Esophagus muscularis mucosa (tissue), 4 donors: ENCODE measurements around the gene ALPK3. TPM values are rescaled to one million over a fixed set of nuclear protein-coding genes. Genes with fewer than 3 reads are reported as not detected.

Source experiments
- DNase-seq: peaks from one replicate; pipeline ENCODE4 v3.0.0-alpha.2; 2017; ENCODE audit errors: extremely low spot score
- H3K27ac ChIP-seq, 4 donors: fragments of 200-600 bp; sonication (generic); replicated peaks in 1 of 4; 1 replicate in 3 of 4; 2 replicates in 1 of 4; pipeline ENCODE4 v1.5.1; 2016 to 2019; ENCODE audit warnings: mild to moderate bottlenecking in 1 of 4
- H3K27me3 ChIP-seq, 4 donors: fragments of 200-600 bp; sonication (generic); one replicate each; pipeline versions ENCODE4 v1.5.1 to v1.6.0; 2016 to 2019
- H3K36me3 ChIP-seq, 4 donors: fragments of 200-600 bp; sonication (generic); one replicate each; pipeline ENCODE4 v1.5.1; 2016 to 2019
- H3K4me1 ChIP-seq, 4 donors: fragments of 200-600 bp; sonication (generic); one replicate each; pipeline ENCODE4 v1.5.1; 2016 to 2019
- H3K4me3 ChIP-seq, 4 donors: fragments of 200-600 bp; sonication (generic); 1 replicate in 2 of 4; 2 replicates in 2 of 4; pipeline ENCODE4 v1.5.1; 2016 to 2019; ENCODE audit warnings: mild to moderate bottlenecking in 4 of 4, moderate library complexity in 1 of 4
- H3K9me3 ChIP-seq, 4 donors: fragments of 200-600 bp; sonication (generic); 1 replicate in 3 of 4; 2 replicates in 1 of 4; pipeline ENCODE4 v1.5.1; 2016 to 2019
- EP300 ChIP-seq: sonication (generic); formaldehyde crosslinking; IDR thresholded peaks from one replicate; pipeline ENCODE4 v1.6.1; 2017; ENCODE audit warnings: antibody characterized with exemption
- POLR2A ChIP-seq: fragments of 450-650 bp; IDR thresholded peaks from one replicate; pipeline ENCODE4 v1.6.1; 2017; ENCODE audit warnings: antibody characterized with exemption, moderate library complexity, mild to moderate bottlenecking, low read depth
- POLR2AphosphoS5 ChIP-seq, 2 donors: sonication (generic); formaldehyde crosslinking; IDR thresholded peaks; one replicate each; pipeline ENCODE4 v1.6.1; 2017; ENCODE audit warnings: antibody characterized with exemption in 2 of 2
- WGBS: methylation state at CpG from one replicate; pipeline ENCODE4 v1.1.5; 2018; 5-methylcytosine and 5-hydroxymethylcytosine counted together
- intact Hi-C: fragments of 100-400 bp; cut with DNase I; formaldehyde crosslinking; loops from one replicate; pipeline ENCODE4 v1.15.1; 2023
- total RNA-seq, 4 donors: library from RNA; depleted of rRNA; stranded (reverse); fragments of >200 nt; gene quantifications; one replicate each; pipeline versions ENCODE4 v1.1.0 to v1.2.1, GENCODE V29; 2016
- TF ChIP-seq, protein P1 (sequence below), 3 experiments: fragments of 200-600 bp in 2 of 3; fragments of 450-650 bp in 1 of 3; sonication (generic) in 2 of 3; IDR thresholded peaks; one replicate each; pipeline ENCODE4 v1.5.1; 2017 to 2019; ENCODE audit warnings: antibody characterized with exemption in 3 of 3, mild to moderate bottlenecking in 2 of 3, moderate library complexity in 1 of 3

ALPK3 gene
- total RNA-seq, 4 donors from 2014 or later, result 9.1 to 21.5 (median 16.2) TPM

DNA sequence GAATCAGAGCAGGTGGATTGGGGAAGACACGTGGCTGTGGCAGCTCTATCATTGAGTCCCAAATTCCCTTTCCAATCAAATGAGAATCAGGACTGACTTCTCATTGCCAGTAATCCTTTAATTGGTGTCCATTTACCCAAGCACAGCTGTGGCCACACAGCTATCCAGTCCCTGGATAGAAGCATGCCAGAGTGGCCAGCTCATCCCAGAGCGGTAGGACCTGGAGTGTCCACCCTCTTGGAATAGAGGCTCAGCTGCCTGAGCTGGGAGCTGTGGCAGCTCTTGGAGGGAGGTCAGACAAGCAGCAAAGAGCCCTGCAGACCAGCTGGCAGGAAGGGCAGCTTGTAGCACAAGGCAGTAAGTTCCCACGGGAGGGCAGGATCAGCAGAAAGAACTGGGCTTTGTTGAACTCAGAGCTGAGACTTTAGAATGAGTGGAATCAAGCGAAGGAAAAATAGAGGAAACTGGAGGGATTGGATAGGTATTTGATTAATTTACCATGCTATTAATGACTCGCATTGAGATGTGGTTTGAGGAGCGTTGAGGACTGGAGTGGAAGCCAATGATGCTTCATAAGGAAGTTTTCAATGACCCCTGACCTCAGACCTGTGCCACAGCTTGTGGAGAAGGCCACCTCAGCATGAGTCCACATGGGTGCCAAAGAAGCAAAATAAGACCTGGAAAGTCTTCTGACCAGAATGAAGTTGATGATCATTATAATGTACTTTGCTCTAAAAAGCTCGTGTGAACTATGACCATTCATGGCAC is 6.9 kb upstream of the ALPK3 start:
- intact Hi-C loops, result no loop called here
- no peaks in the 10 kb centered on the region for H3K9me3 ChIP-seq
- H3K4me1 ChIP-seq, result peaks cover 0 to 4% (median 0%) of the 10 kb centered on the region in 4 donors
- no peak for DNase-seq
- H3K36me3 ChIP-seq, result peaks cover 0 to 4% (median under 1%) of the 10 kb centered on the region in 4 donors
- H3K27me3 ChIP-seq, result no peaks in the 10 kb centered on the region
- TF ChIP-seq POLR2A (no peak), EP300 (no peak), POLR2AphosphoS5 (IDR thresholded peaks at IDR 0.05) (no peak)
- TF ChIP-seq, protein P1, sequence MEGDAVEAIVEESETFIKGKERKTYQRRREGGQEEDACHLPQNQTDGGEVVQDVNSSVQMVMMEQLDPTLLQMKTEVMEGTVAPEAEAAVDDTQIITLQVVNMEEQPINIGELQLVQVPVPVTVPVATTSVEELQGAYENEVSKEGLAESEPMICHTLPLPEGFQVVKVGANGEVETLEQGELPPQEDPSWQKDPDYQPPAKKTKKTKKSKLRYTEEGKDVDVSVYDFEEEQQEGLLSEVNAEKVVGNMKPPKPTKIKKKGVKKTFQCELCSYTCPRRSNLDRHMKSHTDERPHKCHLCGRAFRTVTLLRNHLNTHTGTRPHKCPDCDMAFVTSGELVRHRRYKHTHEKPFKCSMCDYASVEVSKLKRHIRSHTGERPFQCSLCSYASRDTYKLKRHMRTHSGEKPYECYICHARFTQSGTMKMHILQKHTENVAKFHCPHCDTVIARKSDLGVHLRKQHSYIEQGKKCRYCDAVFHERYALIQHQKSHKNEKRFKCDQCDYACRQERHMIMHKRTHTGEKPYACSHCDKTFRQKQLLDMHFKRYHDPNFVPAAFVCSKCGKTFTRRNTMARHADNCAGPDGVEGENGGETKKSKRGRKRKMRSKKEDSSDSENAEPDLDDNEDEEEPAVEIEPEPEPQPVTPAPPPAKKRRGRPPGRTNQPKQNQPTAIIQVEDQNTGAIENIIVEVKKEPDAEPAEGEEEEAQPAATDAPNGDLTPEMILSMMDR (IDR thresholded peaks at IDR 0.05), result no peak
- H3K27ac ChIP-seq, result no peak overlapping the region
- 96% methylated on average over 7 of the region's 7 CpGs for WGBS
- no peak overlapping the region for H3K4me3 ChIP-seq

DNA sequence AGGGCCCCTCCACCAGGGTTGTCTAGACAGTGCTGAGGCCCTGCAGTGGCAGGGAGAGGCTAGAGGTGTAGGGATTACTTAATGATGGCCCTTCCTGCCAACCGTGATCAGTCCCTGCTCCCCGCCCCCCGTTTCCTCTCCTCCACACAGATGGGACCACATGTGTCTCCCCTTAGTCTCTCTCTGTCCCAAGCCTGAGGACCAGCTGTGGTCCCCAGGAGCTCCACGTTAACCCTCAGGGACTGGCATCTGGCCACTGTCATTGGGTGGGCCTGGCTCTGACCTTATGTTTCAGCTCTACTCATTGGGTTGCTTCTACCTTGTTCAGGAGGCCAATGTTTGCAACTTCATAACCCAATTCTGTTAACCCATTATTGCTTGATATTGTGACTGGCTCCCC is 6.0 kb upstream of the ALPK3 start:
- H3K36me3 ChIP-seq, result peaks cover 0 to 4% (median 0%) of the 10 kb centered on the region in 4 donors
- WGBS, result 79% methylated on average over 4 of the region's 4 CpGs
- H3K4me1 ChIP-seq, result no peaks in the 10 kb centered on the region
- no peak for DNase-seq
- H3K27me3 ChIP-seq, result no peaks in the 10 kb centered on the region
- intact Hi-C loops, result no loop called here
- H3K27ac ChIP-seq, result no peak overlapping the region
- no peak overlapping the region for H3K4me3 ChIP-seq
- no peaks in the 10 kb centered on the region for H3K9me3 ChIP-seq
- TF ChIP-seq POLR2A, result no peak
- TF ChIP-seq EP300, result no peak
- no peak for TF ChIP-seq POLR2AphosphoS5 (IDR thresholded peaks at IDR 0.05)
- TF ChIP-seq, protein P1 (IDR thresholded peaks at IDR 0.05), result no peak

DNA sequence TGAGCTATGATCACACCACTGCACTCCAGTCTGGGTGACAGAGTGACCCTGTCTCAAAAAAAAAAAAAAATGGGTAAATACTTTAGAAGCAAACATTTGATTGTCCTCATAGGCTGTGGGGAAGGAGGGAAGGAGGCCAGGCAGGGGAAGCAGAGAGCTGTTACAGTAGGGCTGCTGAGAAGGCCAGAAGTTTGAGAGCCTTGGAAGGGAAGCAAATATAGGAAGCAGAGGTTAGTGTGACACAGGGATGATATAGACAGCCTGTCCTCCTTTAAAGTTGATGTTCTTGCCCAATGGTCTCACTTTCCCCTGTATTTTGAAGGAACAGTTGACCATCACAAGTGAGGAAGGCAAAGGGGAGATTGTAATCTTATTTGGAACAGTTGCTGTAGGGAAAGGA is 5.3 kb upstream of the ALPK3 start:
- intact Hi-C loops, result no loop called here
- H3K36me3 ChIP-seq, result peaks cover 0 to 4% (median 0%) of the 10 kb centered on the region in 4 donors
- H3K4me1 ChIP-seq, result peaks cover 4 to 6% (median 5%) of the 10 kb centered on the region in 4 donors
- no peak overlapping the region for H3K4me3 ChIP-seq
- H3K27me3 ChIP-seq, result no peaks in the 10 kb centered on the region
- no peak for DNase-seq
- no peak for TF ChIP-seq EP300
- TF ChIP-seq POLR2A, result no peak
- TF ChIP-seq, protein P1 (IDR thresholded peaks at IDR 0.05), result no peak
- no peaks in the 10 kb centered on the region for H3K9me3 ChIP-seq
- no peak overlapping the region for H3K27ac ChIP-seq

DNA sequence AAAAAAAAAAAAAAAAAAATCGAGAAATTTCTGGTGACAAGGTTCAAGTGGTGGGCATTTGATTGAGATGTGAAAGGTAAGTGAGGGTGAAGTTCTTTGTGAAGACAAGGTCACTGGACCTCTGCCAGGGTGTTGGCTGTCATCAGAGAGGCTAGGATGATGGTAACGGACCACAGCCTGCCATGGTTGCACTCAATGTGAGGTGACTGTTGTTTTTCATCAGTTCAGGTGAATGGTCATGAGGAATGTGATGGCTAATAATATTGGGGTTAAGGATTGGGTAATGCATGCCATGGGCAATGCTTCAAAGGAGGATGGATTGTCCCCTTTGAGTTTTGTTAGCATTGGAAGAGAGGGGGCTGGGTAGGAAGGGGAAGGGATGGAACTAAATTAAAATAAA is 4.3 kb upstream of the ALPK3 start:
- Histone ChIP-seq H3K27ac (no peak overlapping the region), H3K4me3 (no peak overlapping the region), H3K4me1 (peaks cover 6 to 16% (median 15%) of the 10 kb centered on the region in 4 donors), H3K9me3 (no peaks in the 10 kb centered on the region), H3K36me3 (peaks cover 0 to 4% (median 0%) of the 10 kb centered on the region in 4 donors), H3K27me3 (no peaks in the 10 kb centered on the region)
- intact Hi-C loops, result no loop called here
- TF ChIP-seq, protein P1 (IDR thresholded peaks at IDR 0.05), result no peak
- TF ChIP-seq POLR2A (no peak), POLR2AphosphoS5 (IDR thresholded peaks at IDR 0.05) (no peak), EP300 (no peak)
- 89% methylated on average over 2 of the region's 2 CpGs for WGBS
- no peak for DNase-seq
